ENCODE results near the gene TRIM41.

TRIM41 gene

GRCh38 chr5:181211208-181211607 lies 11.9 kb upstream of the TRIM41 start:
- no peak for TF ChIP-seq TAF1 (IDR thresholded peaks at IDR 0.05; ENCODE audit: borderline replicate concordance, insufficient read depth, low read length)
- TF ChIP-seq POLR2AphosphoS5 (IDR thresholded peaks at IDR 0.05; ENCODE audit: low read depth, low read length), result no peak
- TF ChIP-seq, protein P1, sequence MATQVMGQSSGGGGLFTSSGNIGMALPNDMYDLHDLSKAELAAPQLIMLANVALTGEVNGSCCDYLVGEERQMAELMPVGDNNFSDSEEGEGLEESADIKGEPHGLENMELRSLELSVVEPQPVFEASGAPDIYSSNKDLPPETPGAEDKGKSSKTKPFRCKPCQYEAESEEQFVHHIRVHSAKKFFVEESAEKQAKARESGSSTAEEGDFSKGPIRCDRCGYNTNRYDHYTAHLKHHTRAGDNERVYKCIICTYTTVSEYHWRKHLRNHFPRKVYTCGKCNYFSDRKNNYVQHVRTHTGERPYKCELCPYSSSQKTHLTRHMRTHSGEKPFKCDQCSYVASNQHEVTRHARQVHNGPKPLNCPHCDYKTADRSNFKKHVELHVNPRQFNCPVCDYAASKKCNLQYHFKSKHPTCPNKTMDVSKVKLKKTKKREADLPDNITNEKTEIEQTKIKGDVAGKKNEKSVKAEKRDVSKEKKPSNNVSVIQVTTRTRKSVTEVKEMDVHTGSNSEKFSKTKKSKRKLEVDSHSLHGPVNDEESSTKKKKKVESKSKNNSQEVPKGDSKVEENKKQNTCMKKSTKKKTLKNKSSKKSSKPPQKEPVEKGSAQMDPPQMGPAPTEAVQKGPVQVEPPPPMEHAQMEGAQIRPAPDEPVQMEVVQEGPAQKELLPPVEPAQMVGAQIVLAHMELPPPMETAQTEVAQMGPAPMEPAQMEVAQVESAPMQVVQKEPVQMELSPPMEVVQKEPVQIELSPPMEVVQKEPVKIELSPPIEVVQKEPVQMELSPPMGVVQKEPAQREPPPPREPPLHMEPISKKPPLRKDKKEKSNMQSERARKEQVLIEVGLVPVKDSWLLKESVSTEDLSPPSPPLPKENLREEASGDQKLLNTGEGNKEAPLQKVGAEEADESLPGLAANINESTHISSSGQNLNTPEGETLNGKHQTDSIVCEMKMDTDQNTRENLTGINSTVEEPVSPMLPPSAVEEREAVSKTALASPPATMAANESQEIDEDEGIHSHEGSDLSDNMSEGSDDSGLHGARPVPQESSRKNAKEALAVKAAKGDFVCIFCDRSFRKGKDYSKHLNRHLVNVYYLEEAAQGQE (IDR thresholded peaks at IDR 0.05; ENCODE audit: insufficient read depth in 1 of 2, low read depth in 2 of 2, low read length in 2 of 2), result no peak
- no peak for TF ChIP-seq SIN3A (IDR thresholded peaks at IDR 0.05; ENCODE audit: borderline replicate concordance, insufficient read depth, low read length)
- no peak for TF ChIP-seq FOXP2 (optimal IDR thresholded peaks at IDR 0.05; ENCODE audit: borderline replicate concordance, extremely low read depth, extremely low read length, insufficient read depth)

DNA sequence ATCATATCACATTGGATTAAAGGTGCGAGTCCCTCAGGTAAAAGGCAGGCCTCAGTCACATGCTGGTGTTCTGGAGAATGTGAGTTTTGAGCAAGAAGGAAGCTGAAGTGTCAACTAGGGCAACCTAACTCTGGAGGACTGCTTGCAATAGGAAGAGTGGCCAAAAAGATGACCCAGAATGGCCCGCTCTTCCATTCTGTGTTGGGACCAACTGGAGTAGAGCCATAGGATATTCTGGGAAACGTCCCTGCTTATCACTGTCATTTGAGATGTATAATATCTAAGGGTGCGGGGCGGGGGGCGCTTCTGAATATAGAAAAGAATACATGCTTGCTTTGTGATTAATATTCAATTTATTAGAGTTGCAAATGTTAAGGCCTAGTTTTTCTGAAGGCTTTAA lies 11.0 kb upstream of the TRIM41 start:
- TF ChIP-seq, protein P1 (IDR thresholded peaks at IDR 0.05; ENCODE audit: insufficient read depth in 1 of 2, low read depth in 2 of 2, low read length in 2 of 2), result no peak
- TF ChIP-seq TAF1 (IDR thresholded peaks at IDR 0.05; ENCODE audit: borderline replicate concordance, insufficient read depth, low read length) (no peak), SIN3A (IDR thresholded peaks at IDR 0.05; ENCODE audit: borderline replicate concordance, insufficient read depth, low read length) (no peak), FOXP2 (optimal IDR thresholded peaks at IDR 0.05; ENCODE audit: borderline replicate concordance, extremely low read depth, extremely low read length, insufficient read depth) (no peak), POLR2AphosphoS5 (IDR thresholded peaks at IDR 0.05; ENCODE audit: low read depth, low read length) (no peak)

GRCh38 chr5:181212934-181213333 lies 10.1 kb upstream of the TRIM41 start:
- TF ChIP-seq TAF1 (IDR thresholded peaks at IDR 0.05; ENCODE audit: borderline replicate concordance, insufficient read depth, low read length), result no peak
- TF ChIP-seq, protein P1 (IDR thresholded peaks at IDR 0.05; ENCODE audit: insufficient read depth in 1 of 2, low read depth in 2 of 2, low read length in 2 of 2), result no peak
- TF ChIP-seq POLR2AphosphoS5 (IDR thresholded peaks at IDR 0.05; ENCODE audit: low read depth, low read length), result no peak
- TF ChIP-seq FOXP2 (optimal IDR thresholded peaks at IDR 0.05; ENCODE audit: borderline replicate concordance, extremely low read depth, extremely low read length, insufficient read depth), result no peak
- TF ChIP-seq SIN3A (IDR thresholded peaks at IDR 0.05; ENCODE audit: borderline replicate concordance, insufficient read depth, low read length), result no peak

DNA sequence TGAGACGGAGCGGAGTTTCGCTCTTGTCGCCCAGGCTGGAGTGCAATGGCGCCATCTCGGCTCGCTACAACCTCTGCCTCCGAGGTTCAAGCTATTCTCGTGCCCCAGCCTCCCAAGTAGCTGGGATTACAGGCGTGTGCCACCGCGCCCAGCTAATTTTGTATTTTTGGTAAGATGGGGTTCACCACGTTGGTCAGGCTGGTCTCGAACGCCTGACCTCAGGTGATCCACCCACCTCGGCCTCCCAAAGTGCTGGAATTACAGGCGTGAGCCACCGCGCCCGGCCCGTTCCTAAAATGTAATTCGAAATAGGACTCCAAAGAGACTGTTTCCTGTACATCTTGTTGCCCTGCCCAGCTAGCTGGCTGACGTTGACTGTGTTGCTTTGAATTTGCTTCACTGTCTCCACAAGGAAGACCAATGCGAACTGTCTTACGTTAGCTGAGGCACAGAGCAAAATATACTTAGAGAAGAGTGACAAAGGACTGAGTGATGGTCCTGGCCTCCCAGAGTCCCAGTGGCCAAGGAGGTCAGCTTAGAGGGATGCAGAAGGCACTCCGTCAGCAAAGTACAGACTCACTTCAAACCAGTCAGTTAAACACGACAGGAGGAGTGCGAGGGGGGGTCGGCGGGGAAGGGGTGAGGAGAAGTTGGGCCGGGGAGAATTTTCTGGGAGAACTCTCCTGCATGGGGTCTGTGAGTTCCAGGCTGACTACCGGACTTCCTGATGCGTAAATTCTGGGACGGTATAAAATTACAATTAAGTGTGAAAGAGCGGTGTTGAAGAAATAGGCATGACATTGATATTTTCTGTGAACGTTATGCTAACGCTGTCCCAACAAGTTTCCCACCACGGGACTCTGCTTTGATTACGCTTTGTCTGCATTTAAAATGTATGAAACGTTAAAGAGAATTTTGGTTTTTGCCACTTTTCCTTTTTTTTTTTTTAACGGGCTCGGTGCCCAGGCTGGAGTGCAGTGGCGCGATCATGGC lies 6.8 kb upstream of the TRIM41 start:
- TF ChIP-seq TAF1 (IDR thresholded peaks at IDR 0.05; ENCODE audit: borderline replicate concordance, insufficient read depth, low read length) (no peak), SIN3A (IDR thresholded peaks at IDR 0.05; ENCODE audit: borderline replicate concordance, insufficient read depth, low read length) (no peak), FOXP2 (optimal IDR thresholded peaks at IDR 0.05; ENCODE audit: borderline replicate concordance, extremely low read depth, extremely low read length, insufficient read depth) (no peak), POLR2AphosphoS5 (IDR thresholded peaks at IDR 0.05; ENCODE audit: low read depth, low read length) (no peak)
- TF ChIP-seq, protein P1 (IDR thresholded peaks at IDR 0.05; ENCODE audit: insufficient read depth in 1 of 2, low read depth in 2 of 2, low read length in 2 of 2), result no peak
